ENCODE results near the gene ELOVL1.
"Not testable (repeated sequence)": the region's sequence is repeated elsewhere in the genome, so short reads cannot be mapped to it uniquely, and the experiment has no call there.

GRCh38 chr1:43369779-43370178 is 2.0 kb upstream of the ELOVL1 start:
- not testable (repeated sequence) for TF ChIP-seq CTCF, POLR2A (IDR thresholded peaks at IDR 0.05)
